ENCODE results near the gene PRAMEF5.
"Not testable (repeated sequence)": the region's sequence is repeated elsewhere in the genome, so short reads cannot be mapped to it uniquely, and the experiment has no call there.

GRCh38 chr1:13216619-13217018, 37.4 kb upstream of the PRAMEF5 start:
- TF ChIP-seq, protein P1, sequence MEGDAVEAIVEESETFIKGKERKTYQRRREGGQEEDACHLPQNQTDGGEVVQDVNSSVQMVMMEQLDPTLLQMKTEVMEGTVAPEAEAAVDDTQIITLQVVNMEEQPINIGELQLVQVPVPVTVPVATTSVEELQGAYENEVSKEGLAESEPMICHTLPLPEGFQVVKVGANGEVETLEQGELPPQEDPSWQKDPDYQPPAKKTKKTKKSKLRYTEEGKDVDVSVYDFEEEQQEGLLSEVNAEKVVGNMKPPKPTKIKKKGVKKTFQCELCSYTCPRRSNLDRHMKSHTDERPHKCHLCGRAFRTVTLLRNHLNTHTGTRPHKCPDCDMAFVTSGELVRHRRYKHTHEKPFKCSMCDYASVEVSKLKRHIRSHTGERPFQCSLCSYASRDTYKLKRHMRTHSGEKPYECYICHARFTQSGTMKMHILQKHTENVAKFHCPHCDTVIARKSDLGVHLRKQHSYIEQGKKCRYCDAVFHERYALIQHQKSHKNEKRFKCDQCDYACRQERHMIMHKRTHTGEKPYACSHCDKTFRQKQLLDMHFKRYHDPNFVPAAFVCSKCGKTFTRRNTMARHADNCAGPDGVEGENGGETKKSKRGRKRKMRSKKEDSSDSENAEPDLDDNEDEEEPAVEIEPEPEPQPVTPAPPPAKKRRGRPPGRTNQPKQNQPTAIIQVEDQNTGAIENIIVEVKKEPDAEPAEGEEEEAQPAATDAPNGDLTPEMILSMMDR (IDR thresholded peaks at IDR 0.05) = not testable (repeated sequence)
- not testable (repeated sequence) for TF ChIP-seq POLR2A (IDR thresholded peaks at IDR 0.05)

Measured in testis (tissue), 2 donors.